NCI-H82 treated with DMSO at 0.1 percent for 48 hours (cell line): ENCODE measurements around the gene TMEM163.
"Not testable (repeated sequence)": the region's sequence is repeated elsewhere in the genome, so short reads cannot be mapped to it uniquely, and the experiment has no call there.

Source experiments
- DNase-seq: peaks from one replicate; lab custom pipeline; 2025; ENCODE audit not compliant: unreplicated experiment; lab: John Stamatoyannopoulos, UW

Gene TMEM163

DNA sequence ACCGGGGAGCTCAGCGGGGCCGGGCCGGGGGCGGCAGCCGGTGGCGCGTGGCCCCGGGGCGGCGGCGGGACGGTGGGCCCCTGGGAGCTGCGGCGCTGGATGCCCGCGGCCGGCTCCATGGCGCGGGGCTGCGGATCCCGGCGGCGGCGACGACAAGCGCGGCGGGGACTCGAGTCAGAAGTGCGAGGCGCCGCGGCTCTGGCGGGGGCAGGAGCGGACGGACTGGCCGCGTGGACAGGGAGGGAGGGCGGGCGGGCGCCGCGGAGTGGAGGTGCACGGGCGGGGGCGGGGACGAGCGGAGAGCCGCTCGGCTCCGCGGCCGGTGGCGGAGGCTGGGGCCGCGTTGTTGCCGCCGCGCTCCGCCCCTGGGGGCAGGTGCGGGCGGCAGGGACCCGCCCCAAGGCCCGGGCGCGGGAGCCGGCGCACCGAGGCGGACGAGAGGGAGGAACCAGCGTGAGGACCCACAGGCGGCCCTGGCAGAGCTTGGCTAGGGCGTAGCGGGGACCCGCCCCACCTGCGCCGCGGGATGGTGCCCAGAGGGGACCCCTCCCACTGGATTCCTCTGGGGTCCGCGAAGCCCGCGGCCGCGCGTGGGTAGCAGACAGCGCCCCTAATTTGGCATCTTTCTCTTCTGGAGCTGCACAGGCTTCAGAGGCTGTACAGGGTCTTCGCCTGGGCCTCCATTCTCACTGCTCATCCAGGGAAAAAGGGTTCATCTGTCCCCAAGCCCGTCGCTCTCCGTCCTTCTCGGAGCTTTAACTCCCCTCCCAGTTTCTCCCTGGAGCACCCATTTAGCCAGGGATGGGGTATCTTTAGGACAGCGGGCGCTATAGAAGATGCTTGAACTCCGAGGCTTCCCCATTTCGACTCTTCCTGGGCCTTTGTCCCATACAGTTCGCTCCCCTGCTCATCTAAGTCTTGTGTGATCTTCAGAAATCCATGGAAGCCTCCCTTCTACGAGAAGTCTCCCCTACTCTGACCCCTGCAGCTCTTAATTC, at the start of gene TMEM163:
TMEM163 (minus strand) TSS at position 184 of the 998 bp plus-strand sequence.
- no peak for DNase-seq

DNA sequence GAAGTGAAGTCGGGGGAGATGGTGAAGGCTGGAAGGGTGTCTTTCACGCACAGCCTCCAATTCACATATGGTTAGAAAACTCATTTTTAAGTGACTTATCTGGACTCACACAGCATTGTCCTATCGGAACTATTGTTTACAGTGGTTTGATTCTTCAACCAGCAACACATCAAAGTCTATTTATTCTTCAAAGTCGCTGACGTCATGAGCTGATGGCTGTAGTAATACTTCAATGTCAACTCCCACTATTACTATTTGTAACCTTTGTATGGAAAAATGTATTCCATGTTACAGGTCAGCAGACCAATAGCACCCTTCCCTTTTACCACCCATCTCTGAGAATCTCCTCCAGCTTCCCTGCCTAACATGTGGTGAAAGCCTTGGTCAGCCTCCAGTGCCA, 47.8 kb upstream of the TMEM163 start:
- DNase-seq: no peak

DNA sequence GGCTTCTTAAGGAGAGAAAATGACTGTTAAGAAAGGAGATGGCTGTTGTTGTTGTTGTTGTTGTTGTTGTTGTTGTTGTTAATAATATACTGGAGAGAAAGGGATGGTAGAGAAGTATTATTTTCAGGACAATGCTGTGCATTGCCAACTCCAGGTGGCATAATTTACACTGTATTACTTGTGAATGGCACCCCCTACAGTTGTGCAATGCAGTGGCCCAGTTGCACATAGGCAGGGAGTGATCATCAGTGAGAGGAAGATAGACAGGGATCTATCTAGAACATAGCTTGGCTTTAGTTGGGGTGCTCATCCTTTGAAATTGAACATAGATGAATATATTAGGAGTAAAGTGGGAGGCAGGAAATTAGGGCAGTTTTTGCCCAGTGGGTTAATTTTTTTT, 47.2 kb upstream of the TMEM163 start:
- DNase-seq: no peak

DNA sequence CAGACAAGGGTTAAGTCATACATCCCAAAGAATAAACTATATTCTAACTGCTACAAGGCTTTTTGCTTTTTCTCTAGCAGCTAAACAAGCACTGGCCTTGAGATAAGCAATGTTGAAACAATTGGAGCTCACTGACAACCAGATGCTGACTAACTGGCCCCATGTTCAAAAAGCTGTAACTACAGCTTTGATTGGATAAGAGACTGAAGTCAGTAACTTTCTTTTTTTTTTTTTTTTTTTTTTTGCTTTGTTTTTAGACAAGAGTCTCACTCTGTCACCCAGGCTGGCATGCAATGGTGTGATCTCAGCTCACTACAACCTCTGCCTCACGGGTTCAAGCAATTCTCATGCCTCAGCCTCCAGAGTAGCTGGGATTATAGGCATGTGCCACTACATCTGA, 45.4 kb upstream of the TMEM163 start:
- no peak for DNase-seq

DNA sequence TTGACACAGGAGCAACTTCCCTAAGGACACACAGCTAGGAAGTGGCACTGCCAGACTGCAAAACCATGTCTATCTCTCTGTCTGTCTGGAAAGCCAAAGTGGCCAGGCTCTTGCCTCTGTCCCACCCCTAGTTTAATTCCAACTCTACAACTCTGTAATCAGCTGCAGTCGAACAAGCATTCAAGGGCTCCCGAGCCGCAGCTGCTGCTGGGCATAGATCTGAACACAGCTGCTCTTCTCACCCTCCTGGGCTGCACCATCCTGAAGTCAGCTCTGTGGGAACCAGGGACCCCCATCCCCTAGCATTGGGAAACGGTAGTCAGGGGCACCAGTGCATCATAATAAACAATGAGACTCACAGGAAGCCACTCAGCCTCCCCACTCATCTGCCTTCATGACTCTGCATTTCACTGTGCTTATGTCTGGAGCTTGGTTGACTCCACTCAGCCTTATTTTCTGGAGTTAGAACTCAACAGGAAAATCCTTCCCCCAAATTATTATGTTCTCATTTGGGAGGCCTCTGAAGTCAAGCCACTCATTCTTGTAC, 44.4 kb upstream of the TMEM163 start:
- no peak for DNase-seq

DNA sequence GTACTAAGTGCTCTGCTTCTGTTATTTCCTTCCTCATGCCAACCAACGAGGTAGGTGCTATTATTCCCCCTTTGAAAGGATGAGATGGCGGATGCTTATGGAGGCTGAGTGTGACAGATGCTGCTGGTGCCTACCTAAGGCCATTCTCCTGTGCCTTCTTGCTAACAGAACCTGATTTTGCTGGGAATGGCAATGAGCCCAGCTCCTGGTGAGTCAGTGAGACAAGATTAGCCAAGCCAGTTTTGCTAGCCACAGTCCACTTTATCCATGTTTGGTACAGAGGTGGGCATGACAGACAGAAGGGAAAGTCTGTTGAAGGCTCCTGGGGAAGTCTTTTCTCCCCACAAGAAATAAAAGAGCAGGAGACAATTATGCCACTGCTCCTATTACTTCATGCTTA, 43.7 kb upstream of the TMEM163 start:
- DNase-seq: no peak

DNA sequence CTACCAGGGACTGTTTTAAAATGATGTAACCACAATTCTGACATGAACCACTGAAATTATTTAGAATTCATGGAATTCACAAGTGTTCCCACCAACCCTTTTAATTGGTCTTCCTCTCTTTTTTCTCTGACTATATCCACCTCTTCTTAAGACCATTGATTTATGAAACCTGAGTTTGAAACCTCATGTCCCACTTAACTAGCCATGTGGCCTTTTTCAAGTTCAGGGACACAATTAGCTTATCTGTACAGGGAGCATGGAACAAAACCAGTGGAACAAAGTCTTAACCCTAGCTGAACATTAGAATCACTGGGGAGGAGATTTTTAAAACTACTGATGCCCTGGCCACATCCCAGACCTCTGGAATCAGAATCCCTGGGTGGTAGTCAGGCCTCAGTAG, 41.6 kb upstream of the TMEM163 start:
- DNase-seq: no peak

DNA sequence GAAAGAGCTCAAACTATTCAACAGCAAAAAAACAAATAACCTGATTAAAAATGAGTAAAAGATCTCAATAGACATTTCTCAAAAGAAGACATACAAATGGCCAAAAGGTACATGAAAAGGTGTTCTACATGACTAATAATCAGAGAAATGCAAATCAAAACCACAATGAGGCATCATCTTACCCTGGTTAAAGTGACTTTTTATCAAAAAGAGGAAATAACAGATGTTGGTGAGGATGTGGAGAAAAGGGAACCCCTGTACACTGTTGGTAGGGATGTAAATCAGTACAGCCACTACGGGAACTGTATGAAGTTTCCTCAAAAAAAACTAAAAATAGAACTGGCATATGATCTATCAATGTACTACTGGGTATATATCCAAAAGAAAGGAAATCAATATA, 39.8 kb upstream of the TMEM163 start:
- DNase-seq: no peak

DNA sequence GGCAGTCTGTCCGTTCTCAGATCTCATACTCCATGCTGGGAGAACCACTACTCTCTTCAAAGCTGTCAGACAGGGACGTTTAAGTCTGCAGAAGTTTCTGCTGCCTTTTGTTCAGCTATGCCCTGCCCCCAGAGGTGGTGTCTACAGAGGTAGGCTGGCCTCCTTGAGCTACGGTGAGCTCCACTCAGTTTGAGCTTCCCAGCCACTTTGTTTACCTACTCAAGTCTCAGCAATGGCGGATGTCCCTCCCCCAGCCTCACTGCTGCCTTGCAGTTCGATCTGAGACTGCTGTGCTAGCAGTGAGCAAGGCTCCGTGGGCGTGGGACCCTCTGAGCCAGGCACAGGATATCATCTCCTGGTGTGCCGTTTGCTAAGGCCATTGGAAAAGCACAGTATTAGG, 33.2 kb upstream of the TMEM163 start:
- not testable (repeated sequence) for DNase-seq

DNA sequence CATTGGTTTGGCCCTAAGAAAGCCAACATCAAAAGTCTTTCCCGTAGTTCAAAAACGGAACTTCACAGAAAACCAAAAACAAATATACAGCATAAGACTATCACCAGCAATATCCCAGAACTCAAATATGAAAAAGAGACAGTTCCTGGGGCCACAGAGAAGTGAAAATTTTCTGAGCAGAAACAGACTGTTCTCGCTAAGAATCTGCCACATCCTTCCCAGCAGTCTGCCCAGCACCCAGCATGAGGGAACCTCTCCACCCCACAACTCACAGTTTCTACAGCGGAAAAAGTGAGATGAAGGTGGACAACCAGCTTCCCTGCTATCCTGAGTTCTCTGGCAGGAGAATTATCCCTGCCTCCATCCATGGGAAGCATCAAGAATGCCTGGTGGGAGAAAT, 26.7 kb upstream of the TMEM163 start:
- DNase-seq: no peak

DNA sequence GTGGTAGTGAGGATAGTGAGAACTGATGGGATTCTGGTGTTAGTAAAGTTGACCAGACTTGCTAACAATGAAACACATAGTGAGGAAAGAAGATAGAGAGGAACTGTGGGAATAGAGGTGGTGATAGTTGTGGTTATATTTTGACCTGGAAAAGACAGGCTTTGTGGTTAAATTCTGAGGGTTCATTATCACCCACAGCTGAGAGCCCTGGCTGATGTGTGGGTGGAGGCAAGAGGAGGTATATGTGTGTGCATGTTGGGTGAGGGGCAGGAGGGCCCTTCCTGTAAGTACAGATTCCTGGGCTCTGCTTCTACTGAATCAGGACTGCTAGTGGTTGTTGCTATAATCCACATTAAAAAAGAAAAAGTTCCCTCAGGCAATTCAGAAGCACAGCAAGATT, 26.2 kb upstream of the TMEM163 start:
- DNase-seq: no peak

DNA sequence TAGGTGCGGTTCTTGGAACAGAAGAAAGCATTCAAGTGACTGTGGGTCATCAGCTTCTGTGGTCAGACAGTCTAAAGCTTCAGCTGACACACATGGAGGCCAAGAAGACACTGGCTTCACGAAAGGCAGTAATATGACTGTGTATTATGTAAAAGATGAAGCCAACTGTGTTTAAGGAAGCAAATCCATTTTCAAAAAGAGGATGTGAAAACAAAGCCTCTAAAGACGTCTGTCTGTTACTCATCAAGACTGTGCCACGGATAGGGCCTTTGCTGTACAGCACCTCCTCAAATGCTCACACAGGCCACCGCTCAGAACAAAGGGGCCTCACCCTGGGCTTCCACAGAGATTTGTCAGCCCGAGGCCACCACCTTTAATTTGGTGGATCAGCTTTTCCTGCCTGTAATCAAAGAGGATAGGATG, 21.1 kb upstream of the TMEM163 start:
- no peak for DNase-seq

DNA sequence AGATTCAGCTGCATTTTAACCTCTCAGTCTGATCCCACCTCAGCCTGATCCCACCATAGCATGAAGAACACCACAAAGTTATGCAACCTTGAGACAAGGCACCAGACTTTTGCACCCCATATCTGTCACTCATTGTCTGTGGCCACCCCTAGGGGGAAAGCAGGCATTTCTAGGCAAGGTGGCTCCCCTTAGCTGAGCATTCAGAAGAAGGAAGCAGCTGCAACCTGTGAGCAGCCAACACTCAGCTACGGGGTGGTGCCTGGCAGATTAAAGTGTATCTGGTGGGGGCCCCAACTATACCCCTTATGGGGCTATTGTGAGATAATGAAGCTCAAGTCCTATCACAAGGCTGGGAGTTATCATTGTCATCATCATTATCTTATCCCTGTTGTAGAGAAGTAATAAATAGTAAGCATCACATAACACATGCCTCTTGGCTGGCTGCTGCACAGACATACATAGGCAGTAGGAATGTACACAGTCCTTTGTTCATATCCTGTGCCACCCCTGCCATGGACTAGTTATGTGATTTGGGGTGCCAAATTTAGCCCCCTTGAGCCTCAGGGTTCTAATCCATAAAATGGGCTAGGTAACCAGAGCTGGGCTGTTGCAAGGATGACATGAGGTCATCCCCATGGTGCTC, 20.6 kb upstream of the TMEM163 start:
- no peak for DNase-seq

DNA sequence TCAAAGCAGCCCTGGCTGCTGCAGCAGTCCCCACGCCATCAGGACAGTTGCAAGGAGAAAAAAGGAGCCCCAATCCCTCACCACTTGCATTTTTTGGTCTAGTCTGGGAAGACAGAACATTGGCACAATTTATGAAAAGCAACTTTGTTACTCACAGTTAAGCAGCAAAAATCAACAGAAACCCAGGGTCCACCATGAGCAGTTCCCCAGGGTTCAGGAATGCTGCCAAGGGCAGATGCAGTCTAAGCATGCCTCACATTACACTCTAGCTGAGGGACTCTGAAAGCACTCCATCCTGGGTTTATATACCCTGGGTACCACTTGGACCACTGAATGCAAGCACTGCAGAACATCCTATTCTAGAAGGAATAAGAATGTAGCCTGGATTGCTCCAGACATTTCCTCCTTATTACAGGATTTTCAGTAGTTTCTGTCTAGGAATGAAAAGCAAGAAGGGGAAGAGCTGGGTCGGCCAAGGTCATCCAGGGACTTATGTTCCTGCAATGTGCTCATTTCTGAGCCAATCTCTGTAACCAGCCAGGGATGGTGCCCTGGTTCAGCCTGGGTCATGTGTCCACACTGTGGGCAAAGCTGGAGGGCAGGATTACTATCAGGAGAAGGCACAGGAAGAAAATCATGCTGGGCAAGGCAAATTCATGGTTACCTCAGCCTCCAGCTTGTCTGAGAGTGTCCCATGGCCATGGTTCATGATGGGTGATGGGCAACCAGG, 19.5 kb upstream of the TMEM163 start:
- no peak for DNase-seq

DNA sequence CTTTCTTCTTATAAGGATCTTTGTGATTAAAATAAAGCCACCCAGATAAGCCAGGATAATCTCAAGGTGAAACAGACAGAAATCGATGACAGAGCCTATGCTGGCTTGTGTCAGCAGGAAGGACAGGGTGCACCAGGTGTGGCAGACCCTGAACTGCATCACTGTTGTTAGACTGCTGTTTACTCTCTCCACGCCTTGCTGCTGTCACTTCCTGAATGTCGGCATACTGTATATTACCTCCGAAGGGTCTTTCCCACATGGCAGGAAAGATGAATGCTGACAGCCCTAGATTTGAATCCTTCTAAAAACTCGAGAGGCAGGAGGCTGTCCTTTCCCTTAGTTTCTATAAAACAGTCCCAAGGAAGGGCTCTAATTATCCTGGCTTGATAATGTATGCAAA, 18.9 kb upstream of the TMEM163 start:
- no peak for DNase-seq

DNA sequence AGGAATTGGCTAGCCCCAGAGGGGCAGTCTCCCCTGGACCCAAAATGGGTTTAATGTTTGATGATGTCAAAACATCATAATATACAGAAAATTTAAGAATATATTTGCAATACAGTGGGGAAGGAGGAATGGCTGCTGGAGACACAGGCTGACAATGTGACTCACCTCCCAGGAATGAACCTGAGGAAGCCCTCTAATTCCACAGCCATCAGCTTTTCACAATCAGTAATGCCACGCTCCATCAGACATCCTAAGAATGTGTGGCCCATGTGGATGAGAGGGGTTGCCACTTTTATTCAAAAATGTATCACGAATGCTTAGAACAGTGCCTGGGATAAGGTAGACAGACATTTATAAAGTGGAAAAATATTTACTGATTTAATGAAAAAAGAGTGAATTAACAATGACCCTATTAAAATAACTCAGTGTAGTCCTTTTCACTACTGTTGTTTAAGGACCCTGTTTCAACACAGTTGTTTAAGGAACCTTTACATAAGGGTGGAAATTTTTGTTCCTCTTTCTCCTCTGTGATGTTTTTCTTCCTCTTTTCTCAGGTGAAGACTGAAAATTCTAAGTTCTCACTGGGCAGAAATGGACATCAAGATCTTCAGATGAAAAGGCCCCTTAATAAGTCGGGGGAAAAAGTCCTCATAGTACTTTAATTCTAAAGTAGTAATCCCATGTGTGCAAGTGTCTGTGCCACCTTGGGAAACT, 17.5 kb upstream of the TMEM163 start:
- no peak for DNase-seq

DNA sequence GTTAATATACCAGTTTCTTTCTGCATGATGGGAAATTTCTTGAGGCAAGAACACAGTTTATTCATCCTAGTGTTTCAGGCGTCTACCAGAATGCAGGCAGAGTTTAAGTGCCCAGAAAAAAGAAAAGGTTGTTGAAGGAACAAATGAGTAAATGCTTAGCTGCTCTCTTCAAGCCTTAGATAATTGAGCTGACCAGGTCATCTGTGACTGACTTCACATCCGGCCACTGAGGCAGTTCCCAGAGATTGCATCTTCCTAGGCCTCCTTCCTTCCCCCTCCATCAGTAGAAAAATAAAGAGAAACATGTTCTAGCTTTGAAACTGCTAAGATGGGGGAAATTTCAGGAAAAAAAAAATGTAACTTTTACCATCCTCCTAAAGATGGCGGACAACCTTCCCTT, 9.4 kb upstream of the TMEM163 start:
- DNase-seq: no peak

DNA sequence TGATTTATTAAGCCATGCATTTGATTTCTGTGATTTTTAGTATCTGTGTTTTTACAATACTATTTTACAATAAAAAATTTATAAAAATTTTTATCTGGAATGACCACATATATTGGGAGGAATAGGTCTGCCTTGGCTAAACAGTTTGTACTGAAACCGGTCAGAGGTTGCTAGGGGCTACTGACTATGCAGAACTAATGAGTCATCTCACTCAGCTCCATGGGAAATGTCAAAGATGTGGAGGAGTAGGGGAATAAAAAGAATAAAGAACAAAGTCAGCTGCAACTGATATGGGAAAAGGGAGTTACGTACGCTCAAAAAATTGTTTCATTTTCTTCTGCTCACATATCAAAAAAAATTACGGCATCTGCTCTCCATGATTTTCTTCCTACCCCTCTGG, 8.6 kb upstream of the TMEM163 start:
- DNase-seq: no peak

DNA sequence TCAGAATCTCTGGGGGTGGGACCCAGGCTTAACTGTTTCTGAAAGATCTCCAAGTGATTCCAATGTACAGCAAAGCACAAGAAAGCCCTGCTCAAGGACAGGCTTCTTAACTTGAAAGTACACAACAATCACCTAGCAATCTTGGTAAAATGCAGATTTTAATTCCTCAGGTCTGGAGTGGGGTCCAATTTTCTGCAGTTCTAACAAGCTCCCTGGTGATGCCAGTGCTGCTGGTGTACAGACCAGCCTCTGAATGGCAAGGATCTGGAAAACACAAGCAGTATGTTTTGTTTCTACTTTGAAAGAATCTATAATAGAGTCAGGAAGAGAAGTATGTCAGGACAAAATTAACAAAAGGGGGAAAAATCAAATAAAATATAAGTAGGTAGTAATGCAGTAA, 7.8 kb upstream of the TMEM163 start:
- no peak for DNase-seq

DNA sequence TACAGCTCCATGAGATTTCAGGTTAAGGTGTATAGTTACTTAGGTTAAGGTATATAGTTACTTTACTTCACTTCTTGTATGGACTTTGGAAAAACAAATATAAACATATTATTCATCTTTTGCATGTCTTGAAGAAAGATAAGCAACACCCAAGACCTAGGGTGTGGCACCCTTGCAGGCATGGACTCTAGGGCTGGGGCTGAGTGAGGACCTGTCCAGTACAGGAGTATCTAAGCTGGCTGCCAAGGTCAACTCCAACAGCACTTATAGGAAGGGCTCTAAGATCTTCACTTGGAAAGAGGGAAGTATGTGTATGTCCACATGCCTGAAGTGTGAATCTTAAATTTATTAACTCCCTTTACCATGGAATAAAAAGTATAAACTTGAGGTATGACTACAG, 7.1 kb upstream of the TMEM163 start:
- DNase-seq: no peak

DNA sequence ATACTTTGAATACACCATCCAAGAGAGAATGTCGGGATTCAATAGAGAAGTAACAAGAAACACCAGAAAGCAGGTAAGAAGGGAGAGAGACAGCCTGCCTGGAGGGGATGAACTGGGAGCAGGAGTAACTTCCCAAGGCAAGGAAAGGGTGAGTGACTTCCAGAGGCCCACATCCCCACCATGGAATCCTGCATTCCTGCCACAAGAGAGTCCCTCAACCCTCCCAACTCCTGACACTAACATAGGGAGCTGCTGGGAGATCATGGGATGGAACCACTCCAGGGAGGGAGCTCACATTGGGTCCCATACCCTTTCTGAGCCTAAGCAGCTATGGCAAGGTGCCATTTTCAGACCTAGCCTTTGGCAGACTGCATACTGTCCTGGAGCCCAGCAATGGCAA, 5.5 kb upstream of the TMEM163 start:
- DNase-seq: no peak
